Panc1 (cell line): ENCODE results near the gene FGFBP1. TPM values are rescaled to one million over a fixed set of nuclear protein-coding genes. Genes with fewer than 3 reads are reported as not detected.

ENCODE experiments used
- ATAC-seq: fragments of 200-7000 bp; cut with Tn5 transposase; 2 replicates; pipeline ENCODE4 v1.9.1; 2020; ENCODE audit warnings: mild to moderate bottlenecking, moderate library complexity
- BruUV-seq: library from RNA; stranded (reverse); fragments of 400-500 nt; replicated peaks from 2 replicates; lab custom pipeline; 2021; lab: Mats Ljungman, UMichigan
- CTCF ChIA-PET: fragments of 300-600 bp; sonication (Branson Sonifier 250); formaldehyde crosslinking; loops from one replicate; lab custom pipeline; 2022; ENCODE audit warnings: antibody characterized with exemption; lab: Charles Lee
- POLR2A ChIA-PET: fragments of 300-600 bp; sonication (Branson Sonifier 250); formaldehyde crosslinking; loops from one replicate; lab custom pipeline; 2022; ENCODE audit warnings: antibody characterized with exemption; lab: Charles Lee
- DNase-seq: peaks from one replicate; pipeline ENCODE4 v3.0.0-alpha.2; 2010; ENCODE audit warnings: low read depth, low spot score
- H3K27ac ChIP-seq: 2 replicates; pipeline ENCODE4 v1.5.1; 2011; ENCODE audit warnings: mild to moderate bottlenecking, low read length, inconsistent platforms
- H3K27me3 ChIP-seq: fragments of 200-500 bp; sonication (Bioruptor generic); 2 replicates; pipeline ENCODE4 v1.6.0; 2014; ENCODE audit warnings: low read length, inconsistent platforms; ENCODE audit not compliant: control insufficient read depth, insufficient read depth
- H3K36me3 ChIP-seq: fragments of 200-500 bp; sonication (Bioruptor generic); 2 replicates; pipeline ENCODE4 v1.5.1; 2014; ENCODE audit warnings: inconsistent platforms, mild to moderate bottlenecking, low read length, moderate library complexity; ENCODE audit not compliant: control insufficient read depth, insufficient read depth
- H3K4me1 ChIP-seq: 2 replicates; pipeline ENCODE4 v1.5.1; 2011; ENCODE audit warnings: inconsistent platforms, mild to moderate bottlenecking, low read length, moderate library complexity; ENCODE audit not compliant: control insufficient read depth, insufficient read depth
- H3K4me3 ChIP-seq, 2 experiments: 2 replicates each; pipeline ENCODE4 v1.5.1; 2011 to 2012; ENCODE audit warnings: low read depth in 2 of 2, low read length in 2 of 2, mild to moderate bottlenecking in 2 of 2, inconsistent platforms in 1 of 2, moderate library complexity in 1 of 2
- H3K9me3 ChIP-seq: fragments of 200-500 bp; sonication (Bioruptor generic); 2 replicates; pipeline ENCODE4 v1.5.1; 2014; ENCODE audit warnings: low read depth, mild to moderate bottlenecking, inconsistent platforms, low read length, moderate library complexity; ENCODE audit not compliant: control insufficient read depth, insufficient read depth
- POLR2AphosphoS5 ChIP-seq: IDR thresholded peaks from 2 replicates; pipeline ENCODE4 v1.6.1; 2012; ENCODE audit warnings: mild to moderate bottlenecking, low read depth, low read length, moderate library complexity
- SIN3A ChIP-seq: IDR thresholded peaks from 2 replicates; pipeline ENCODE4 v1.6.1; 2012; ENCODE audit warnings: low read depth, mild to moderate bottlenecking, low read length, moderate library complexity, borderline replicate concordance; ENCODE audit not compliant: insufficient read depth
- TCF7L2 ChIP-seq: IDR thresholded peaks from 2 replicates; pipeline ENCODE4 v1.6.1; 2011; ENCODE audit warnings: mild to moderate bottlenecking, low read depth, low read length, inconsistent platforms
- in situ Hi-C: cut with HindIII; loops from 2 replicates; pipeline ENCODE4 v1.10.0; 2016; ENCODE audit warnings: low sequenced_read_pairs, low pct_unique_long_range_greater_than_20kb
- intact Hi-C: fragments of 100-400 bp; cut with micrococcal nuclease; formaldehyde crosslinking; loops from one replicate; pipeline ENCODE4 v1.10.0; 2022; ENCODE audit not compliant: unreplicated experiment
- total RNA-seq: library from RNA; stranded (reverse); gene quantifications from one replicate; pipeline ENCODE4 v1.2.1, GENCODE V29; 2021; ENCODE audit not compliant: unreplicated experiment
- TF ChIP-seq, protein P1 (sequence below), 2 experiments: IDR thresholded peaks; 2 replicates each; pipeline ENCODE4 v1.6.1; 2011 to 2012; ENCODE audit warnings: low read depth in 2 of 2, control low read depth in 1 of 2, low read length in 1 of 2, mild to moderate bottlenecking in 1 of 2, moderate library complexity in 1 of 2; ENCODE audit not compliant: insufficient read depth in 1 of 2
- TF ChIP-seq, protein P2 (sequence below): fragments of 450-650 bp; IDR thresholded peaks from 2 replicates; pipeline ENCODE4 v1.5.1; 2017; ENCODE audit warnings: mild to moderate bottlenecking

The FGFBP1 gene
- total RNA-seq, 1 experiment from 2014 or later, result 0.39 TPM

DNA sequence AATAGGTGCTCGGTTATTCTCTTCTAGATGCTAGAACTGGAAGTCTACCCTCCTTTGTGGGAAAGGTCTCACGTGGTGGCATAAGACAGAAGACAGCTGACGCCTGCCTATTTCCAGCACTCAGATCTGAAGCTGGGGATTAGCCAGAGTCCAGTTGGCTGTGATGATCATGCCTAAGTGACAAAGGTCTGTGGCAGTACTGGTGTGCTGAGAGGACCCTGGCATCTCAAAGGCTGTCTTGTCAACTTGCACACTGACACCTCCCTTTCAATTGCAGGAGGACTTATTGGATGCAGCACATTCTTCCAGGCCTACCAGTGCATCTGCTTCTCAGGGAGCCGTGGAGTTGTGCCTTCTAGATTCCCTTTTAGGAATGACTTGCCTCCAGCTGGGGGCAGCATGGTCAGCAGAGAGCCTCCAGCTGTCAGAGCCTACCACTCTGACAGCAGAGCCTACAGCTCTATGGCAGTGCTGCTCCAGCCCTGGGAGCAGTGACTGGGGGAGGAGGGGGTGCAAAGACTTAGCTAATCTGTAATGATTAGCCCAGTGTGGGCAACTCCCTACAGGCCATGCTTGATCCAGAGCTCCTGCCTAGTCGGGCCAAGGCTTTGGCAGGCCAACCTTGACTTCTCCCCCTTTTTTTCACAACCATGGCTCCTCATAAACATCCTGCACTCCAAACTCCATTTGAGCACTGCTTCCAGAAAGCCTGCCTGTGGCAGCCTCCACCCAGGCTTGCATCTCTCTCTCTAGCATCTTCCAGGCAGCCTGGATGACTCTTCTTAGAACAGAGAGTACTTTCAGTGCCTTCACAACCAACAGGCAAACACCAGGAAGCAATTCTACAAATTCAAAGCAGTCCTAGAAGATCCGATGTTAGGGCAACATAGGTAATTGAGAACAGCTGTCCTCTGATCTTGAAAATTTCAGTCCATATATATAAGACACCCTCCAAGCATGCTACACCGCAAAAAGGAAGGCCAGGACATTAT, 38.2 kb upstream of the FGFBP1 start:
- Histone ChIP-seq H3K4me3 (no peak overlapping the region), H3K36me3 (no peaks in the 10 kb centered on the region), H3K27ac (no peak overlapping the region), H3K9me3 (no peaks in the 10 kb centered on the region), H3K27me3 (no peaks in the 10 kb centered on the region), H3K4me1 (no peaks in the 10 kb centered on the region)
- ATAC-seq, result no peak
- ChIA-PET POLR2A (no interaction called here), CTCF (no interaction called here)
- in situ Hi-C loops (no loop called here), intact Hi-C loops (no loop called here)
- no TSS peak for BruUV-seq
- no peak for DNase-seq
- no peak for TF ChIP-seq SIN3A

DNA sequence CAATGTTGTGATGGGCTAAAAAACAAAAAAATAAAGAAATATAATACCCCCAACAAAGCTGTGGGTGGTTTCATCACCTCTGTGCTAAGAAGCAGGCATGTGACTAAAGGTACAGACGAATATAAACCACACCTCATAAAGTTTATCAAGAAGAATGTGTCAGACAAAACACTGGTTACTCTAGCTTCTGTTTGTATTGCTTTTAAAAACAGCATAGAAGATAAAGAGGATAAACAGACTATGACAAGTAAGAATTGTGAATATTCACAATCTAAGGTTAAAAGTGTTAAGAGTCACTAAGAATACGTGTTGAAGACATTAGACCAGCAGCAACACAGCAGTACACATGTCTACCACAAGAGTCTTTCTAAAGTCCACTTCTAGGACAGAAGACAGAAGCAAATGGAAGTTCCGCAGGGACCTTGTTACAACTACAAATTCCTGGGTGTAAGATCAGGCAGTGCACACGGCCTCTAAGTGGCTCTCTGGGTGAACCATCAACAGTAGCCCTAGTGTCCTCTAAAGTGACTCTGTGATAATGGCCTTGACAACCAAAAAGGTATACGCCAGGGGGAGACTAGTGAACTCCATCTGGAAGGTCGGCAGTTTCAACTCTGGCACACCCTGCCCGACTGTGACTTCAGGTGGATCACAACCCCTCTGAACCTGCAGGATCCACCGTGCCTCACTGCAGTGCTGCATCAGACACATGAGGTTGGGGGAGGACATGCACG, 32.7 kb upstream of the FGFBP1 start:
- in situ Hi-C loops (no loop called here), intact Hi-C loops (no loop called here)
- ATAC-seq, result no peak
- BruUV-seq, result no TSS peak
- TF ChIP-seq, protein P1, sequence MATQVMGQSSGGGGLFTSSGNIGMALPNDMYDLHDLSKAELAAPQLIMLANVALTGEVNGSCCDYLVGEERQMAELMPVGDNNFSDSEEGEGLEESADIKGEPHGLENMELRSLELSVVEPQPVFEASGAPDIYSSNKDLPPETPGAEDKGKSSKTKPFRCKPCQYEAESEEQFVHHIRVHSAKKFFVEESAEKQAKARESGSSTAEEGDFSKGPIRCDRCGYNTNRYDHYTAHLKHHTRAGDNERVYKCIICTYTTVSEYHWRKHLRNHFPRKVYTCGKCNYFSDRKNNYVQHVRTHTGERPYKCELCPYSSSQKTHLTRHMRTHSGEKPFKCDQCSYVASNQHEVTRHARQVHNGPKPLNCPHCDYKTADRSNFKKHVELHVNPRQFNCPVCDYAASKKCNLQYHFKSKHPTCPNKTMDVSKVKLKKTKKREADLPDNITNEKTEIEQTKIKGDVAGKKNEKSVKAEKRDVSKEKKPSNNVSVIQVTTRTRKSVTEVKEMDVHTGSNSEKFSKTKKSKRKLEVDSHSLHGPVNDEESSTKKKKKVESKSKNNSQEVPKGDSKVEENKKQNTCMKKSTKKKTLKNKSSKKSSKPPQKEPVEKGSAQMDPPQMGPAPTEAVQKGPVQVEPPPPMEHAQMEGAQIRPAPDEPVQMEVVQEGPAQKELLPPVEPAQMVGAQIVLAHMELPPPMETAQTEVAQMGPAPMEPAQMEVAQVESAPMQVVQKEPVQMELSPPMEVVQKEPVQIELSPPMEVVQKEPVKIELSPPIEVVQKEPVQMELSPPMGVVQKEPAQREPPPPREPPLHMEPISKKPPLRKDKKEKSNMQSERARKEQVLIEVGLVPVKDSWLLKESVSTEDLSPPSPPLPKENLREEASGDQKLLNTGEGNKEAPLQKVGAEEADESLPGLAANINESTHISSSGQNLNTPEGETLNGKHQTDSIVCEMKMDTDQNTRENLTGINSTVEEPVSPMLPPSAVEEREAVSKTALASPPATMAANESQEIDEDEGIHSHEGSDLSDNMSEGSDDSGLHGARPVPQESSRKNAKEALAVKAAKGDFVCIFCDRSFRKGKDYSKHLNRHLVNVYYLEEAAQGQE (IDR thresholded peaks at IDR 0.05; ENCODE audit: insufficient read depth in 1 of 2, low read depth in 2 of 2, low read length in 1 of 2), result no peak
- TF ChIP-seq TCF7L2, result no peak
- TF ChIP-seq, protein P2, sequence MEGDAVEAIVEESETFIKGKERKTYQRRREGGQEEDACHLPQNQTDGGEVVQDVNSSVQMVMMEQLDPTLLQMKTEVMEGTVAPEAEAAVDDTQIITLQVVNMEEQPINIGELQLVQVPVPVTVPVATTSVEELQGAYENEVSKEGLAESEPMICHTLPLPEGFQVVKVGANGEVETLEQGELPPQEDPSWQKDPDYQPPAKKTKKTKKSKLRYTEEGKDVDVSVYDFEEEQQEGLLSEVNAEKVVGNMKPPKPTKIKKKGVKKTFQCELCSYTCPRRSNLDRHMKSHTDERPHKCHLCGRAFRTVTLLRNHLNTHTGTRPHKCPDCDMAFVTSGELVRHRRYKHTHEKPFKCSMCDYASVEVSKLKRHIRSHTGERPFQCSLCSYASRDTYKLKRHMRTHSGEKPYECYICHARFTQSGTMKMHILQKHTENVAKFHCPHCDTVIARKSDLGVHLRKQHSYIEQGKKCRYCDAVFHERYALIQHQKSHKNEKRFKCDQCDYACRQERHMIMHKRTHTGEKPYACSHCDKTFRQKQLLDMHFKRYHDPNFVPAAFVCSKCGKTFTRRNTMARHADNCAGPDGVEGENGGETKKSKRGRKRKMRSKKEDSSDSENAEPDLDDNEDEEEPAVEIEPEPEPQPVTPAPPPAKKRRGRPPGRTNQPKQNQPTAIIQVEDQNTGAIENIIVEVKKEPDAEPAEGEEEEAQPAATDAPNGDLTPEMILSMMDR, result no peak
- TF ChIP-seq POLR2AphosphoS5, result no peak
- no peak for TF ChIP-seq SIN3A
- Histone ChIP-seq H3K4me1 (no peaks in the 10 kb centered on the region), H3K4me3 (no peak overlapping the region), H3K9me3 (no peaks in the 10 kb centered on the region), H3K27me3 (no peaks in the 10 kb centered on the region), H3K27ac (no peak overlapping the region), H3K36me3 (no peaks in the 10 kb centered on the region)
- DNase-seq, result no peak
- ChIA-PET CTCF (no interaction called here), POLR2A (interaction anchor here (0.6 kb wide), 1 partner anchor 188 kb away, joined by 3 read pairs; no protein-coding TSS in a partner anchor)
